H1 (cell line): ENCODE measurements around the gene FADS6. TPM values are rescaled to one million over a fixed set of nuclear protein-coding genes. Genes with fewer than 3 reads are reported as not detected.

ENCODE experiments used
- CTCF ChIA-PET: fragments of 300-600 bp; sonication (Branson Sonifier 250); formaldehyde crosslinking; loops from one replicate; lab custom pipeline; 2021; ENCODE audit not compliant: partially characterized antibody; lab: Charles Lee
- POLR2A ChIA-PET: fragments of 300-600 bp; sonication (Branson Sonifier 250); formaldehyde crosslinking; loops from one replicate; lab custom pipeline; 2021; ENCODE audit warnings: inconsistent platforms; ENCODE audit not compliant: partially characterized antibody; lab: Charles Lee
- DNase-seq, 2 experiments: peaks; one replicate each; pipeline versions ENCODE4 v3.0.0 to v3.0.0-alpha.2; 2010 to 2022; ENCODE audit warnings: low spot score in 2 of 2, low read depth in 1 of 2, mixed read lengths in 1 of 2
- FAIRE-seq: peaks from 2 replicates; lab custom pipeline; 2011; peaks lifted over from hg19 to GRCh38; lab: Jason Lieb, UNC
- H2AFZ ChIP-seq: 2 replicates; pipeline ENCODE4 v1.8.1; 2012; ENCODE audit warnings: low read length, inconsistent platforms
- H2AK5ac ChIP-seq: 2 replicates; pipeline ENCODE4 v1.6.1; 2013; ENCODE audit warnings: low read depth, low read length
- H2BK120ac ChIP-seq: replicated peaks from 2 replicates; pipeline ENCODE3; 2013; ENCODE audit warnings: low read depth, low read length, inconsistent platforms
- H2BK12ac ChIP-seq: 2 replicates; pipeline ENCODE4 v1.6.1; 2013; ENCODE audit warnings: low read depth, low read length
- H2BK15ac ChIP-seq: 2 replicates; pipeline ENCODE4 v1.6.1; 2013; ENCODE audit warnings: low read length
- H2BK20ac ChIP-seq: 2 replicates; pipeline ENCODE4 v1.6.1; 2013; ENCODE audit warnings: low read length
- H2BK5ac ChIP-seq: 2 replicates; pipeline ENCODE4 v1.6.1; 2013; ENCODE audit warnings: low read depth, low read length
- H3K14ac ChIP-seq: 2 replicates; pipeline ENCODE4 v1.6.1; 2013; ENCODE audit warnings: inconsistent platforms; ENCODE audit not compliant: insufficient read length
- H3K18ac ChIP-seq: 2 replicates; pipeline ENCODE4 v1.6.1; 2013; ENCODE audit warnings: low read length; ENCODE audit errors: extremely low read depth
- H3K23ac ChIP-seq: 2 replicates; pipeline ENCODE4 v1.6.1; 2013; ENCODE audit warnings: inconsistent platforms; ENCODE audit not compliant: insufficient read length
- H3K23me2 ChIP-seq: 2 replicates; pipeline ENCODE4 v1.6.1; 2013; ENCODE audit warnings: low read depth, low read length
- H3K27ac ChIP-seq: 2 replicates; pipeline ENCODE4 v1.6.1; 2011; ENCODE audit warnings: low read depth, low read length, inconsistent platforms
- H3K27me3 ChIP-seq, 4 experiments: replicated peaks in 1 of 4; 1 replicate in 1 of 4; 2 replicates in 3 of 4; pipeline versions ENCODE4 v1.6.1 to v1.8.1; 2011 to 2013; ENCODE audit warnings: low read length in 3 of 4, mild to moderate bottlenecking in 3 of 4, inconsistent platforms in 2 of 4, mixed read lengths in 2 of 4, moderate library complexity in 1 of 4; ENCODE audit not compliant: control insufficient read depth in 3 of 4, insufficient read depth in 3 of 4; ENCODE audit errors: extremely low read depth in 1 of 4
- H3K36me3 ChIP-seq, 4 experiments: 2 replicates each; pipeline versions ENCODE4 v1.6.1 to v1.8.1; 2011 to 2013; ENCODE audit warnings: mild to moderate bottlenecking in 4 of 4, low read length in 3 of 4, moderate library complexity in 2 of 4, control low read depth in 1 of 4, inconsistent platforms in 1 of 4; ENCODE audit not compliant: insufficient read depth in 4 of 4, control insufficient read depth in 2 of 4
- H3K4ac ChIP-seq: replicated peaks from 2 replicates; pipeline ENCODE3; 2013; ENCODE audit warnings: low read length, low read depth, mixed read lengths, inconsistent platforms; ENCODE audit not compliant: insufficient read length
- H3K4me1 ChIP-seq, 4 experiments: replicated peaks in 1 of 4; 1 replicate in 1 of 4; 2 replicates in 3 of 4; pipeline versions ENCODE4 v1.6.1 to v1.8.1; 2011 to 2013; ENCODE audit warnings: low read length in 3 of 4, inconsistent platforms in 2 of 4, mixed read lengths in 1 of 4; ENCODE audit not compliant: insufficient read depth in 4 of 4, control insufficient read depth in 3 of 4
- H3K4me2 ChIP-seq, 2 experiments: 2 replicates each; pipeline versions ENCODE4 v1.6.1 to v1.8.1; 2011 to 2013; ENCODE audit warnings: low read depth in 2 of 2, low read length in 2 of 2, control low read depth in 1 of 2, inconsistent platforms in 1 of 2, mild to moderate bottlenecking in 1 of 2; ENCODE audit not compliant: insufficient read depth in 1 of 2
- H3K4me3 ChIP-seq, 4 experiments: fragments of 200-600, 300-600 bp in 1 of 4; sonication (generic), shearing (Covaris generic), sonication (Bioruptor Twin) in 1 of 4; 2 replicates each; pipeline versions ENCODE4 v1.5.1 to v1.8.1; 2011 to 2016; ENCODE audit warnings: low read length in 4 of 4, low read depth in 3 of 4, control low read depth in 2 of 4, inconsistent platforms in 2 of 4, mild to moderate bottlenecking in 2 of 4, mixed read lengths in 1 of 4, moderate library complexity in 1 of 4; ENCODE audit not compliant: insufficient read depth in 2 of 4; ENCODE audit errors: extremely low read depth in 1 of 4
- H3K56ac ChIP-seq: replicated peaks from 2 replicates; pipeline ENCODE3; 2013; ENCODE audit warnings: low read depth, mild to moderate bottlenecking, mixed read lengths, low read length, inconsistent platforms; ENCODE audit not compliant: insufficient read length
- H3K79me1 ChIP-seq: 2 replicates; pipeline ENCODE4 v1.6.1; 2013; ENCODE audit warnings: low read depth, low read length, control low read depth
- H3K79me2 ChIP-seq, 2 experiments: 2 replicates each; pipeline versions ENCODE4 v1.6.1 to v1.8.1; 2012 to 2013; ENCODE audit warnings: low read length in 2 of 2, mild to moderate bottlenecking in 2 of 2, inconsistent platforms in 1 of 2; ENCODE audit not compliant: insufficient read depth in 2 of 2, control insufficient read depth in 1 of 2
- H3K9ac ChIP-seq, 4 experiments: replicated peaks in 1 of 4; 1 replicate in 1 of 4; 2 replicates in 3 of 4; pipeline versions ENCODE4 v1.6.1 to v1.8.1; 2011 to 2013; ENCODE audit warnings: low read depth in 3 of 4, low read length in 3 of 4, control low read depth in 2 of 4, mild to moderate bottlenecking in 2 of 4, moderate library complexity in 2 of 4, inconsistent platforms in 1 of 4; ENCODE audit errors: extremely low read depth in 1 of 4
- H3K9me3 ChIP-seq, 2 experiments: 2 replicates each; pipeline versions ENCODE4 v1.6.1 to v1.8.1; 2012 to 2013; ENCODE audit warnings: mild to moderate bottlenecking in 2 of 2, moderate library complexity in 2 of 2, control low read depth in 1 of 2, inconsistent platforms in 1 of 2, low read depth in 1 of 2, low read length in 1 of 2, mixed read lengths in 1 of 2; ENCODE audit not compliant: insufficient read depth in 2 of 2
- H4K20me1 ChIP-seq, 2 experiments: replicated peaks in 1 of 2; 2 replicates each; pipeline versions ENCODE3 to v1.8.1; 2011 to 2013; ENCODE audit warnings: inconsistent platforms in 2 of 2, low read length in 2 of 2, mild to moderate bottlenecking in 1 of 2; ENCODE audit not compliant: insufficient read depth in 2 of 2, control insufficient read depth in 1 of 2
- H4K5ac ChIP-seq: 2 replicates; pipeline ENCODE4 v1.6.1; 2013; ENCODE audit warnings: low read length, low read depth, mixed read lengths, inconsistent platforms; ENCODE audit not compliant: insufficient read length
- H4K8ac ChIP-seq: 2 replicates; pipeline ENCODE4 v1.8.0; 2013; ENCODE audit warnings: mild to moderate bottlenecking, moderate library complexity, low read length, inconsistent platforms; ENCODE audit not compliant: insufficient read depth; ENCODE audit errors: extremely low read depth
- H4K91ac ChIP-seq: replicated peaks from 2 replicates; pipeline ENCODE3; 2013; ENCODE audit warnings: low read length, mixed read lengths, inconsistent platforms; ENCODE audit not compliant: insufficient read length
- EGR1 ChIP-seq: IDR thresholded peaks from 2 replicates; pipeline ENCODE4 v1.6.1; 2011; ENCODE audit warnings: low read depth, low read length, borderline replicate concordance
- MAX ChIP-seq: IDR thresholded peaks from 2 replicates; pipeline ENCODE4 v1.6.1; 2012; ENCODE audit warnings: inconsistent platforms
- RAD21 ChIP-seq, 2 experiments: IDR thresholded peaks in 1 of 2; conservative IDR thresholded peaks in 1 of 2; 2 replicates each; pipeline ENCODE4 v1.6.1; 2011; ENCODE audit warnings: low read depth in 2 of 2, low read length in 2 of 2, improper control_type of control experiment in 1 of 2, inconsistent platforms in 1 of 2, mild to moderate bottlenecking in 1 of 2, moderate library complexity in 1 of 2
- RBBP5 ChIP-seq: IDR thresholded peaks from 2 replicates; pipeline ENCODE4 v1.7.1; 2012; ENCODE audit warnings: low read depth, mild to moderate bottlenecking, inconsistent platforms, low read length, moderate library complexity, borderline replicate concordance
- SP2 ChIP-seq: IDR thresholded peaks from 2 replicates; pipeline ENCODE4 v1.6.1; 2012; ENCODE audit warnings: mild to moderate bottlenecking, low read length, inconsistent platforms
- WGBS, 2 experiments: shearing (Covaris generic) in 1 of 2; methylation state at CpG; one replicate each; pipeline versions ENCODE4 v1.1.6 to v1.1.7; 2013 to 2015; ENCODE audit warnings: low lambda C conversion rate in 2 of 2, mixed read lengths in 2 of 2, inconsistent platforms in 1 of 2, low coverage in 1 of 2, missing lambda C conversion rate in 1 of 2; ENCODE audit not compliant: insufficient replicate concordance in 2 of 2, insufficient coverage in 1 of 2, insufficient read length in 1 of 2; ENCODE audit errors: extremely low coverage in 1 of 2, missing lambda C conversion rate in 1 of 2; 5-methylcytosine and 5-hydroxymethylcytosine counted together
- polyA plus RNA-seq, 7 experiments: library from polyadenylated mRNA; depleted of rRNA in 3 of 7; stranded (reverse) in 5 of 7; unstranded in 2 of 7; fragments of >200 nt in 5 of 7; fragments of 200-250 nt in 2 of 7; gene quantifications; 1 replicate in 5 of 7; 2 replicates in 1 of 7; 4 replicates in 1 of 7; pipeline versions ENCODE4 v1.2.1 to v1.2.3, GENCODE V29; 2011 to 2013; ENCODE audit warnings: missing spikeins in 2 of 7, mixed read lengths in 2 of 7
- total RNA-seq: library from RNA; stranded (reverse); fragmentation: NEBNext Ultra II Directional; extraction: Animal tissue kit (Norgen Biotek cat#: 25700); gene quantifications from 2 replicates; pipeline ENCODE4 v1.2.1, GENCODE V29; 2021

The FADS6 gene
- total and polyA plus RNA-seq, 2 of the 8 experiments (the other 6 are each of a cell fraction or from before 2014, with no cell fraction given) = 0.56 to 2.5 TPM

DNA sequence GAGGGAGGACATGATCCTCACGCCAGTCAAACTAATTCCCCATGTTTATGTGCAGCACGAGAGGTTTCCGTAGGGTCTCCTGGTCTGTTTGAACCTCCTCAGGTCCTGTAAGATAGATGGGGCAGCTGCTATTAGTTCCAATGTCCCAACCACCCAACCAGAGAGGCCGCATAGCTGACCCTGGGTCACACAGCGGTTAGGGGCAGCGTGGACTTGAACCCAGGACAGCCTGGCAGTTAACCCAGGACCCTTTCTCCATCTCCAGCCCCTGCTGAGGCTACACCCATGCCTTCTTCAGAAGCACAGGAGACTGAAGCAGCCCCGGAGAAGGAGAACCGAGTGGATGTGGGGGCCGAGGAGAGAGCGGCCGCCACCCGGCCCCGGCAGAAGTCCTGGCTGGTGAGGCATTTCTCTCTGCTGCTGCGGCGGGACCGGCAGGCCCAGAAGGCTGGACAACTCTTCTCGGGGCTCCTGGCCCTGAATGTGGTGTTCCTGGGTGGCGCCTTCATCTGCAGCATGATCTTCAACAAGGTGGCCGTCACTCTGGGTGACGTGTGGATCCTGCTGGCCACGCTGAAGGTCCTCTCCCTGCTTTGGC is 47.8 kb upstream of the FADS6 start:
- Histone ChIP-seq H2BK5ac (0 out of 2 replicates have a peak overlapping the region, but pooled peaks have one; percentile 39), H4K8ac (no peak overlapping the region), H3K9ac (no peak overlapping the region), H3K4me3 (no peak overlapping the region), H2BK15ac (no peak overlapping the region), H3K4me2 (no peak overlapping the region), H3K18ac (no peak overlapping the region), H2BK20ac (peak overlapping the region; percentile 61; the same call in 1 of the 2 replicates), H3K27ac (no peak overlapping the region), H3K9me3 (no peaks in the 10 kb centered on the region), H2BK12ac (no peak overlapping the region), H4K91ac (no peak overlapping the region), H3K27me3 (peaks cover 11 to 29% (median 23%) of the 10 kb centered on the region in 4 experiments), H3K79me2 (no peaks in the 10 kb centered on the region), H3K56ac (no peak overlapping the region), H3K4ac (no peak overlapping the region), H2AFZ (no peak overlapping the region), H4K20me1 (peaks cover 2 to 8% of the 10 kb centered on the region in 2 experiments), H3K36me3 (no peaks in the 10 kb centered on the region), H3K23ac (no peak overlapping the region), H3K14ac (no peak overlapping the region), H3K4me1 (peaks cover 0 to 3% (median 2%) of the 10 kb centered on the region in 4 experiments; a peak in 3 of 7 replicates), H2BK120ac (no peak overlapping the region), H3K23me2 (no peaks in the 10 kb centered on the region), H3K79me1 (no peaks in the 10 kb centered on the region), H4K5ac (no peak overlapping the region), H2AK5ac (no peak overlapping the region)
- ChIA-PET POLR2A (no interaction called here), CTCF (interaction anchor here (27.2 to 49.9 kb wide), 2 partner anchors 10 to 11 kb away, joined by 1072 read pairs; partner anchors contain the start of genes OTOP2, OTOP3 and USH1G)
- FAIRE-seq (no peak), DNase-seq (no peak)
- WGBS, 2 experiments = 86% methylated on average over 17 of the region's 21 CpGs; no CpG with 5 or more reads in 1 of the 2 experiments
- TF ChIP-seq SP2 = no peak
- TF ChIP-seq RAD21 (IDR thresholded peaks at IDR 0.05 in 1 of 2, conservative IDR thresholded peaks at IDR 0.05 in 1 of 2; ENCODE audit: low read depth in 2 of 2, low read length in 2 of 2) = no peak
- TF ChIP-seq EGR1 = no peak
- TF ChIP-seq MAX = no peak
- TF ChIP-seq RBBP5 = no peak
